Fibroblast of mammary gland (primary cell): ENCODE results near the gene KRTAP5-5.
A peak's percentile ranks its signal among the peaks of the same experiment; 100 is the strongest.

ENCODE experiments used
- DNase-seq: peaks from one replicate; pipeline ENCODE4 v3.0.0-alpha.2; 2010; ENCODE audit warnings: low read depth
- H3K4me3 ChIP-seq: 2 replicates; pipeline ENCODE4 v1.5.1; 2011; ENCODE audit warnings: low read depth, mild to moderate bottlenecking, low read length, moderate library complexity; ENCODE audit not compliant: control insufficient read depth
- CTCF ChIP-seq: conservative IDR thresholded peaks from 2 replicates; pipeline ENCODE4 v1.5.1; 2011; ENCODE audit warnings: low read depth, low read length, inconsistent platforms; ENCODE audit not compliant: control insufficient read depth, insufficient read depth

Gene KRTAP5-5

DNA sequence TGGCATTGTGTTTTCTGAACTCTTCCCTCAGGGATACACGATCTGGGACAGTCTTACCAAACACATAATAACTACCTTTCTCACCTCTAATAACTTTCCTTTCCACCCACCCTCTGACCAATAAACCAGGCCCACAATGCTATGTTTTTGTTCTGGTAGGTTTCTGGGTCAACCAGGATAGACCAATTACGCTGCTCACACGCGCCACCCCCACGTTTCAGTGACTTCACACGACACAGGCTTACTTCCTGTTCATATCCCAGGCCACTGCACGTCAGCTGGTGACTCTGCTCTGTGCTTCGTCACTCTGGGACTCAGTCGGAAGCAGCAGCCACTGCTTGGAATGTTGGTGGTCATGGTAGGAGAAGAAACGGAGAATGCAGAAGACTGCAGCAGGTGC lies 10.1 kb upstream of the KRTAP5-5 start:
- no peak for DNase-seq
- TF ChIP-seq CTCF, result no peak

DNA sequence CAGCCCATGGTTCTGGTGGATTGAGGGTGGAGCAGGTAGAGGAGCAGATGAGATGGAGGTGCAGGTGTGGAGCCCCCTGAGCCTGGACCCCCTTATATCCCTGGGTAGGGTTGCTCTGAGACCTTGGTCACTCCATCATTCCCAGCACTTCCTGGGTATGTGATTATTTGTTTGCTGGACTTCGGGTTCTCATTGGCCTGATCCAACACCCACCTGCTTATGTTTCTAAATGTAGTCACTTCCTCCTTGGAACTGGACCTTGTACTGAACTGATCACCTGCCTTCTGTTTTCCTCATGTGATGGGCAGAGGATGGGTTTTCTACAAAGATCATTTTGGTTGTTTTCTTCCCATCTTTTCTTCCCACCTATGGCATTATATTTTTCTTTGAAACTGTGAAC lies 7.5 kb upstream of the KRTAP5-5 start, which contains the start of gene KRTAP5-4:
TSS of gene KRTAP5-4 (minus strand) at position 53 of the 400 bp plus-strand sequence. CDS start at position 8, 45 bp downstream.
- no peak for DNase-seq
- no peak within 1 kb of the TSS for H3K4me3 ChIP-seq
- no peak for TF ChIP-seq CTCF

More for the DNA sequence above, 10.1 kb upstream of the KRTAP5-5 start:
- no peak overlapping the region for H3K4me3 ChIP-seq

DNA sequence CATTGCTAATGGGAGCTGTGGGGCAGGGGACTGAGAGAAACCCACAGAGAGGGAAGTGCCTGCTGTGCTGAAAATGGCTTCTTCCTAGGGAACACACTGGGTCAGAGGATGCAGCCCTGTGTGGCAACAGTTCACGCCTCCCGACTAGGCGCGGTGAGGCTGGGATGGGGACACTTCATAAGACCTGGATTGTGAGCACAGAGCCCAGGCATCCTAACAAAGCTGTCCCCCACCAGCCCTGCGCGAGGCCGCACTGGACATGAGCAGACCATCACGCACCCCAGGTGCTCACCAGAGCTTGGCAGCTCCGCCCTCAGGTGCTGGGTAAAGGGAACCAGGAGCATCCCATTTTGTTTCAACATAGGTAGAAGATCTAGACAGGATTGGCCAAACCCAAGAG lies 5.9 kb upstream of the KRTAP5-5 start:
- TF ChIP-seq CTCF, result no peak
- DNase-seq, result no peak
- H3K4me3 ChIP-seq, result no peak overlapping the region

GRCh38 chr11:1624621-1625020 lies 5.0 kb upstream of the KRTAP5-5 start:
- no peak overlapping the region for H3K4me3 ChIP-seq
- TF ChIP-seq CTCF, result no peak
- no peak for DNase-seq

GRCh38 chr11:1625541-1625940 lies 4.0 kb upstream of the KRTAP5-5 start:
- no peak overlapping the region for H3K4me3 ChIP-seq
- TF ChIP-seq CTCF, result no peak
- no peak for DNase-seq

DNA sequence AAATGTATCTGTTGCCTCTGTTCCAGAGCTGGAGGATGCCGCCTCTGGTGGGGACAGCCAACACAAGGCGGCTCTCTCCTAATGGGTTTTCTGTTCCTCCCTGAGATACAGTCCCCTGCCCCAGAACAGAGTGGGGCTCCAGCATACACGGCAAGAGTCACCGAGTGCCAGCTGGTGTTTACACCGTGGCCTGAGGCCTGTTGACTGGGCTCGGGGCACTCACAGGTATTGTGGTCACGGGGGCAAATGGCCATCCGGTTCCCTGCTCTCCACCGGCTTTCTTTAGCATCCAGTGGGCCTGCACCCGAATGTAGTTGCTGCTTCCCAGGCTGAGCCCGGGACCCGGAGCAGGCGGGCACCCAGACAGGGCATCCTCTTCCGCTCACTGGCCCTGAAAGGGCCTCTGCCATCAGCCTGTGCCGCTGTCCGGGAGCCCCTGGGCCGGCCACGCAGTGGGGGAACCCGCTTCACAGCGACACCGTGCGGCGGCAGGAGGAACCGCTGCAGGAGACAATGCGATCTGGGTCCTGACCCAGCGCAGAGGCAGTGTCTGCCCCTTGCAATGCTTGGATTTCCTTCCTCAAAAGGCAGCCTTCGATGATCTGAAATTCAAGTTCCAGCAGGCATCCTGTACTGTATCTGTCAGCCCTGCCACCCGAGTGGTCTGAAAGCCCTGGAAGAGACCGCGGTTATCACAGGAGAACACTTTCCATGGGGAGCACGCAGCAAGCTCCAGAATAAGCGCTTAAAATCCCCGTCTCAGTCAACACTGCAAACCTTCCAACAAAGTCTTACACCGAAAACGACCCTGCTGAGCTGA lies 859 bp upstream of the KRTAP5-5 start:
- DNase-seq, result peak; percentile 11
- no peak overlapping the region for H3K4me3 ChIP-seq
- peak; percentile 76 for TF ChIP-seq CTCF
